Pancreas (tissue), 10 donors: ENCODE measurements around the gene NLRP13. TPM values are rescaled to one million over a fixed set of nuclear protein-coding genes. Genes with fewer than 3 reads are reported as not detected.

Experiments used
- ATAC-seq, 4 donors: fragments of 200-7000 bp; cut with Tn5 transposase; one replicate each; pipeline versions ENCODE4 v1.8.0 to v1.9.1; 2020; ENCODE audit warnings: mild to moderate bottlenecking in 4 of 4, moderate library complexity in 4 of 4
- DNase-seq, 6 donors: peaks; one replicate each; pipeline ENCODE4 v3.0.0-alpha.2; 2020
- FAIRE-seq: peaks from 2 replicates; lab custom pipeline; 2012; peaks lifted over from hg19 to GRCh38; lab: Jason Lieb, UNC
- H3K27ac ChIP-seq, 4 donors: fragments of 200-600 bp; sonication (generic); 1 replicate in 3 of 4; 2 replicates in 1 of 4; pipeline versions ENCODE4 v1.5.0 to v1.8.0; 2020
- H3K27me3 ChIP-seq, 4 donors: fragments of 200-600 bp; one replicate each; pipeline ENCODE4 v1.8.0; 2021
- H3K36me3 ChIP-seq, 3 donors: fragments of 200-600 bp; sonication (generic) in 1 of 3; one replicate each; pipeline versions ENCODE4 v1.5.0 to v1.8.0; 2020 to 2021
- H3K4me1 ChIP-seq, 3 donors: fragments of 200-600 bp; one replicate each; pipeline ENCODE4 v1.8.0; 2021
- H3K4me3 ChIP-seq, 4 donors: fragments of 200-600 bp; sonication (generic) in 2 of 4; one replicate each; pipeline versions ENCODE4 v1.5.0 to v1.8.0; 2020 to 2021
- H3K9me3 ChIP-seq, 4 donors: fragments of 200-600 bp; one replicate each; pipeline ENCODE4 v1.8.0; 2021
- WGBS, 2 donors: extraction: QIAGEN DNeasy Blood & Tissue Kit; methylation state at CpG; one replicate each; pipeline ENCODE4 v1.1.7; 2013; 5-methylcytosine and 5-hydroxymethylcytosine counted together
- intact Hi-C, 3 donors: fragments of 100-400 bp; cut with DNase I; formaldehyde crosslinking; loops; one replicate each; pipeline versions ENCODE4 v1.11.1 to v1.14.2; 2022
- polyA plus RNA-seq, 2 donors: library from polyadenylated mRNA; stranded (reverse); fragments of 200-250 nt; gene quantifications; one replicate each; pipeline ENCODE4 v1.2.3, GENCODE V29; 2013
- total RNA-seq, 6 donors: library from RNA; stranded (reverse); fragmentation: NEBNext Ultra II Directional in 4 of 6; extraction: Animal tissue kit (Norgen Biotek cat#: 25700) in 4 of 6; gene quantifications; one replicate each; pipeline versions ENCODE4 v1.2.1 to v1.2.4, GENCODE V29; 2021 to 2023
- TF ChIP-seq, protein P1 (sequence below), 4 donors: fragments of 200-600 bp; sonication (generic) in 3 of 4; IDR thresholded peaks; one replicate each; pipeline versions ENCODE4 v1.5.0 to v1.8.0; 2021; ENCODE audit warnings: antibody characterized with exemption in 4 of 4
- donor health status: healthy with polysubstance abuse.
- donor health status: DM: no; HTN: no; CAD: no; lungs with moderate emphysema.
- donor health status: DM: no; HTN: no; CAD: no.
- donor health status: control.
- donor health status: control.
- donor health status: Bipolar disorder and iron deficiency.
- donor health status: DM: yes; HTN: yes; CAD: no.
- donor health status: DM: no; HTN: no; CAD: no.
- donor health status: DM: no; HTN: no; CAD: no.
- donor health status: DM: yes; HTN: yes; CAD: no.

NLRP13 gene
- total and polyA plus RNA-seq, 8 donors: 0.02 TPM; not detected in 7

DNA sequence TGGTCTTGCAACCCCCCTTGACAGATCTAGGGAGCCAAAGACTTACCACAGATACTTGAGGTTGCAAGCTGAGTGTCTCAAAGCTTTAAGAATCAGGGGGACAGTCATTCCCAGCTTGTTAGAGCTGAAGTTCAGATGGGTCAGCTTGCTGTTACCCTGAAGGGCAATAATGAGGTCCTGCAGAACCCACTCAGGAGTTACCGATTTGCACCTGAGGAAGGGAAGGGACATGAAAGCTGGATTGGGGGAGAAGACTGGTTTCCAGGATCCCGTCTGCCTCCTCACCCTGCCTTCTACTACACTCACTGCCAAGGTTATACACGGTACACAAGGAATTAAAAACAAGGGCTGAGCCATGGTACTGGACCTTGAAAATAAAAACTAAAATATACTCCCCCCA, 24.4 kb downstream of the NLRP13 start:
- no peak for DNase-seq
- no peaks in the 10 kb centered on the region for H3K4me1 ChIP-seq
- H3K27me3 ChIP-seq: peaks cover 0 to 5% (median 0%) of the 10 kb centered on the region in 4 donors
- no peaks in the 10 kb centered on the region for H3K9me3 ChIP-seq
- H3K4me3 ChIP-seq: no peak overlapping the region
- no peak overlapping the region for H3K27ac ChIP-seq
- TF ChIP-seq, protein P1, sequence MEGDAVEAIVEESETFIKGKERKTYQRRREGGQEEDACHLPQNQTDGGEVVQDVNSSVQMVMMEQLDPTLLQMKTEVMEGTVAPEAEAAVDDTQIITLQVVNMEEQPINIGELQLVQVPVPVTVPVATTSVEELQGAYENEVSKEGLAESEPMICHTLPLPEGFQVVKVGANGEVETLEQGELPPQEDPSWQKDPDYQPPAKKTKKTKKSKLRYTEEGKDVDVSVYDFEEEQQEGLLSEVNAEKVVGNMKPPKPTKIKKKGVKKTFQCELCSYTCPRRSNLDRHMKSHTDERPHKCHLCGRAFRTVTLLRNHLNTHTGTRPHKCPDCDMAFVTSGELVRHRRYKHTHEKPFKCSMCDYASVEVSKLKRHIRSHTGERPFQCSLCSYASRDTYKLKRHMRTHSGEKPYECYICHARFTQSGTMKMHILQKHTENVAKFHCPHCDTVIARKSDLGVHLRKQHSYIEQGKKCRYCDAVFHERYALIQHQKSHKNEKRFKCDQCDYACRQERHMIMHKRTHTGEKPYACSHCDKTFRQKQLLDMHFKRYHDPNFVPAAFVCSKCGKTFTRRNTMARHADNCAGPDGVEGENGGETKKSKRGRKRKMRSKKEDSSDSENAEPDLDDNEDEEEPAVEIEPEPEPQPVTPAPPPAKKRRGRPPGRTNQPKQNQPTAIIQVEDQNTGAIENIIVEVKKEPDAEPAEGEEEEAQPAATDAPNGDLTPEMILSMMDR (IDR thresholded peaks at IDR 0.05): no peak
- 66 to 77% methylated on average over 3 of the region's 3 CpGs for WGBS, 2 donors
- H3K36me3 ChIP-seq: no peaks in the 10 kb centered on the region
- FAIRE-seq: no peak
- intact Hi-C loops: no loop called here
- ATAC-seq: no peak

DNA sequence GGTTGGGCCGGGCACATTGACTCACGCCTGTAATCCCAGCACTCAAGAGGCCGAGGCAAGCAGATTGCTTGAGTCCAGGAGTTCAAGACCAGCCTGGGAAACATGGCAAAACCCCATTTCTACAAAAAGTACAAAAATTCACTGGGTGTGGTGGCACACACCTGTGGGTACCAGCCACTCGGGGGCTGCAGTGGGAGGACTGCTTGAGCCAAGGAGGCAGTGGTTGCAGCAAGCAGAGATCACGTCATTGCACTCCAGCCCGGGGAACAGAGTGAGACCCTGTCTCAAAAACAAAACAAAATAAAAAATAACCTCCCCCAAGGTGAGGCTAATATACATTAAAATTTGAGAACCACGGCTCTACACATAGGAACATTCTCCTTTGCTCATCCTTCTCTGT, 24.9 kb downstream of the NLRP13 start:
- intact Hi-C loops: no loop called here
- Histone ChIP-seq H3K9me3 (no peaks in the 10 kb centered on the region), H3K4me1 (no peaks in the 10 kb centered on the region), H3K4me3 (no peak overlapping the region), H3K36me3 (no peaks in the 10 kb centered on the region), H3K27me3 (peaks cover 0 to 2% (median 0%) of the 10 kb centered on the region in 4 donors), H3K27ac (no peak overlapping the region)
- TF ChIP-seq, protein P1 (IDR thresholded peaks at IDR 0.05): no peak
- 57 to 68% methylated on average over 7 of the region's 7 CpGs for WGBS, 2 donors
- ATAC-seq (no peak), DNase-seq (no peak), FAIRE-seq (no peak)

DNA sequence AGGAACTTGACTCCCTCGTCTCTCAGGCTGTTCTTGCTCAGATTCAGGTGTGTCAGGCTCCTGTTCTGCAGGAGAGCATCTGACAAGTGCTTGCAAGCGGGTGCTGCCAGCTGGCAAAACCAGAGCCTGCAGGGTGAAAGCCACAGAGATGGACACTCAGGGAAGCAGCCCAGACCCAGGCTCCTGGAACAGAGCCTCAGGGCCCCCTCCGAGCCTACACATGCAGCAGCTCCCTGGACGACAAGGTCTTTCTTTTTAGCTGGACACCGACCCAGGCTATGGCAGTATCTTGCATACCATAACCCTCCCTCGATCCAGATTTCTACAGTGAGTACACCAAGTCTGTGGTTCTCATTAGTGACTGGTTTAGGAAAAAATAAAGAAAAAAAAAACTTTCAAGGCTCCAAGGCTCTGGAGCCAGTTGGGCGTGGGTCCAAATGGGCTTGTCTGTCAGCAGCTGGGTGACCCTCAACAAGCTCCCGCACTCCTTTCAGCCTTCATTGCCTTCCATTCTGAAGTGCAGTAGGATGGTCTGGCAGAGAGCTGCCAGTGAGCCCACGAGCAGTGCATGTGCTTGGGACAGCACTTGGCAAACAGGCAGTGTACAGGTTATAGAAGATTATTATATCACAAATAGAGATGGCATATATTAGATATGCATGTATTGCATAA, 29.9 kb downstream of the NLRP13 start:
- no peaks in the 10 kb centered on the region for H3K4me1 ChIP-seq
- 46 to 52% methylated on average over 9 of the region's 9 CpGs for WGBS, 2 donors
- no peaks in the 10 kb centered on the region for H3K27me3 ChIP-seq
- no peaks in the 10 kb centered on the region for H3K9me3 ChIP-seq
- intact Hi-C loops: no loop called here
- FAIRE-seq: no peak
- no peaks in the 10 kb centered on the region for H3K36me3 ChIP-seq
- TF ChIP-seq, protein P1 (IDR thresholded peaks at IDR 0.05): no peak
- no peak overlapping the region for H3K4me3 ChIP-seq
- DNase-seq: no peak
- ATAC-seq: no peak
- H3K27ac ChIP-seq: no peak overlapping the region

DNA sequence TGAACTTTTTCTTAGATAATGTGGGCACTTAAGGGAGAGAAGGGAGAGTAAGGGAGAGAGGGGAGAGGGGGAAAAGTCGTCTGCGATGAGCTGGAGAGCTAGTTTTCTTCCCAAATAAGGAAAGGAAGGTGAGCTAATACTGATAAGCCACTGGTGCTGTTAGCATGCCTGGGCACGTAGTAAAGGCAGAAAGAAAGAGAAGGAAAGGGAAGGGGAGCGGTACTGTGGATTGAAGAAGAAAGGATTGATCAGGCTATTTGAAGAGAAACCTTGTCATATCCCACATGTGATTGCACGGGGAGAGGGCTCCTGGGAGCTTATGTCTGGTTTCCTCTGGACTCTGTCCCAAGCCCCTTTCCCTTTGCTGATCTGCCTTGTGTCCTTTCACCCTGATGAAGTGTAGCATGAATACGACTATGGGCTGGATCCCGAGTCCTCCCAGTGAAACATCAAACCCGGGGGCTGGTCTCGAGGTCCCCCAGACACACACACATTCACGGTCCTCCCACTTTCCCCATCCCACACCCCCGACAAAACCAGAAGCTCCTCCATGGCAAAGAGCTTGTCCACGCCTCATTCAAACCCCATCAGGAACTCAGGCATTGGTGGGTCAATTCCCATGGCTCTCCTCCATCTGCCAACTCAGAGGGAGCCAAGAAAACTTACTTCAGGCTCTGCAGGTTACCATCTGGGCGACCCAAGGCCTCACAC, 30.6 kb downstream of the NLRP13 start:
- no peak for DNase-seq
- Histone ChIP-seq H3K4me1 (no peaks in the 10 kb centered on the region), H3K9me3 (no peaks in the 10 kb centered on the region), H3K27me3 (no peaks in the 10 kb centered on the region), H3K36me3 (no peaks in the 10 kb centered on the region), H3K27ac (no peak overlapping the region), H3K4me3 (no peak overlapping the region)
- intact Hi-C loops: no loop called here
- no peak for ATAC-seq
- TF ChIP-seq, protein P1 (IDR thresholded peaks at IDR 0.05): no peak
- 51 to 61% methylated on average over 13 of the region's 13 CpGs for WGBS, 2 donors
- FAIRE-seq: no peak

DNA sequence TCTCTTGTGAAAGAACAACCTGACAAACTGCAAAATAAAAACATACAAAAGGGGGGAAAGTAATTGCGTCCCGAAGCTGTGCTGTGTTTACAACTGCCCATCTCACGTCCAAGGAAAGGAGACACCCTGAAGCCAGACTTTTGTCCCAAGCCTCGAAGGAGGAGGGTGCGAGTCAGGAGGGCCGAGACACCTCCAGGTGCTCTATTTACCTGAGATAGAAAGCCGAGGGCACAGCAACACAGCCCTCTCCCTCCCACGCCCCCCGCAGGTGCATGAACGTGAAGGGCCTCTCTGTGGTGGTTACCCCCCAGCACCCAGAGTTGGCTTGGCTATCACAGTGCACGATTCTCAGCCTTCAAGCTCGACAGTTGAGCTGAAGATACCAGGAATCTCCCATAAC, 33.2 kb downstream of the NLRP13 start:
- no peaks in the 10 kb centered on the region for H3K4me1 ChIP-seq
- WGBS, 2 donors: 52 to 57% methylated on average over 12 of the region's 12 CpGs
- no peaks in the 10 kb centered on the region for H3K27me3 ChIP-seq
- H3K4me3 ChIP-seq: no peak overlapping the region
- no peaks in the 10 kb centered on the region for H3K36me3 ChIP-seq
- DNase-seq (no peak), FAIRE-seq (no peak), ATAC-seq (no peak)
- intact Hi-C loops: no loop called here
- H3K27ac ChIP-seq: no peak overlapping the region
- TF ChIP-seq, protein P1 (IDR thresholded peaks at IDR 0.05): no peak
- no peaks in the 10 kb centered on the region for H3K9me3 ChIP-seq
